BJ (cell line): ENCODE results near the gene RNF220. TPM values are rescaled to one million over a fixed set of nuclear protein-coding genes. Genes with fewer than 3 reads are reported as not detected.
A peak's percentile ranks its signal among the peaks of the same experiment; 100 is the strongest.

Experiments used
- CTCF ChIA-PET: fragments of 350-600 bp; formaldehyde crosslinking; extraction: SDS; loops from one replicate; lab custom pipeline; 2021; ENCODE audit warnings: antibody characterized with exemption, inconsistent platforms; lab: Yijun Ruan, JAX
- POLR2A ChIA-PET: fragments of 300-600 bp; sonication (Branson Sonifier 250); formaldehyde crosslinking; extraction: SDS; loops from one replicate; lab custom pipeline; 2021; ENCODE audit warnings: antibody characterized with exemption; lab: Charles Lee
- DNase-seq: peaks from one replicate; pipeline ENCODE4 v3.0.0-alpha.2; 2011; ENCODE audit warnings: low read depth
- H3K27me3 ChIP-seq: 2 replicates; pipeline ENCODE4 v1.6.0; 2011; ENCODE audit warnings: low read length; ENCODE audit not compliant: control insufficient read depth, insufficient read depth
- H3K36me3 ChIP-seq: 2 replicates; pipeline ENCODE4 v1.5.1; 2011; ENCODE audit warnings: low read length; ENCODE audit not compliant: control insufficient read depth, insufficient read depth
- H3K4me3 ChIP-seq: 2 replicates; pipeline ENCODE4 v1.5.1; 2011; ENCODE audit warnings: low read depth, mild to moderate bottlenecking, control low read depth, low read length
- CTCF ChIP-seq: IDR thresholded peaks from 2 replicates; pipeline ENCODE4 v1.5.1; 2011; ENCODE audit warnings: low read depth, mild to moderate bottlenecking, control low read depth, inconsistent platforms, low read length, moderate library complexity; ENCODE audit not compliant: insufficient read depth
- polyA plus RNA-seq: library from polyadenylated mRNA; depleted of rRNA; stranded (reverse); fragments of >200 nt; gene quantifications from 2 replicates; pipeline ENCODE4 v1.2.3, GENCODE V29; 2011

Gene RNF220
- polyA plus RNA-seq, 1 experiment, result 65.4 TPM

GRCh38 chr1:44496541-44497171, 91.6 kb downstream of the RNF220 start:
- Histone ChIP-seq H3K27me3 (peaks cover 22% of the 10 kb centered on the region), H3K4me3 (no peak overlapping the region), H3K36me3 (no peaks in the 10 kb centered on the region)
- no peak for TF ChIP-seq CTCF
- ChIA-PET POLR2A (no interaction called here), CTCF (interaction anchor here (1.1 kb wide), 1 partner anchor 8 kb away, joined by 3 read pairs; no protein-coding TSS in a partner anchor)
- no peak for DNase-seq

GRCh38 chr1:44497422-44498170, 92.5 kb downstream of the RNF220 start:
- CTCF ChIA-PET, result no interaction called here
- peaks cover 22% of the 10 kb centered on the region for H3K27me3 ChIP-seq
- no peak for TF ChIP-seq CTCF
- H3K36me3 ChIP-seq, result no peaks in the 10 kb centered on the region
- POLR2A ChIA-PET, result no interaction called here
- no peak for DNase-seq
- H3K4me3 ChIP-seq, result no peak overlapping the region

GRCh38 chr1:44499306-44499705, 94.3 kb downstream of the RNF220 start:
- ChIA-PET CTCF (no interaction called here), POLR2A (interaction anchor here (0.6 kb wide), 1 partner anchor 354 kb away, joined by 3 read pairs; no protein-coding TSS in a partner anchor)
- no peaks in the 10 kb centered on the region for H3K36me3 ChIP-seq
- H3K4me3 ChIP-seq, result no peak overlapping the region
- no peak for DNase-seq
- H3K27me3 ChIP-seq, result peaks cover 23% of the 10 kb centered on the region
- TF ChIP-seq CTCF, result no peak

GRCh38 chr1:44500181-44501046, 95.4 kb downstream of the RNF220 start:
- POLR2A ChIA-PET, result interaction anchor here (0.6 kb wide), 1 partner anchor 355 kb away, joined by 3 read pairs; no protein-coding TSS in a partner anchor

More at GRCh38 chr1:44500181-44501046, 95.4 kb downstream of the RNF220 start:
- Histone ChIP-seq H3K4me3 (no peak overlapping the region), H3K27me3 (peaks cover 26% of the 10 kb centered on the region), H3K36me3 (no peaks in the 10 kb centered on the region)
- CTCF ChIA-PET, result interaction anchor here (0.7 to 1.5 kb wide), 2 partner anchors 124 to 262 kb away, joined by 3 read pairs; no protein-coding TSS in a partner anchor
- no peak for DNase-seq
- TF ChIP-seq CTCF, result peak; percentile 25; the same call in 1 of the 2 replicates
